Keratinocyte (primary cell): Measurements from ENCODE around the gene RNU7-1.

Source experiments
- EZH2 ChIP-seq: IDR thresholded peaks from one replicate; pipeline ENCODE4 v1.6.1; 2012; ENCODE audit warnings: inconsistent platforms, mild to moderate bottlenecking, low read length, moderate library complexity
- TF ChIP-seq, protein P1 (sequence below), 3 experiments: IDR thresholded peaks in 1 of 3; conservative IDR thresholded peaks in 1 of 3; optimal IDR thresholded peaks in 1 of 3; 2 replicates in 2 of 3; 3 replicates in 1 of 3; pipeline versions ENCODE3 to v1.5.1; 2011; ENCODE audit warnings: low read length in 3 of 3, mild to moderate bottlenecking in 3 of 3, moderate library complexity in 2 of 3, control low read depth in 1 of 3, inconsistent platforms in 1 of 3; ENCODE audit not compliant: insufficient read depth in 2 of 3; ENCODE audit errors: extremely low read depth in 1 of 3

DNA sequence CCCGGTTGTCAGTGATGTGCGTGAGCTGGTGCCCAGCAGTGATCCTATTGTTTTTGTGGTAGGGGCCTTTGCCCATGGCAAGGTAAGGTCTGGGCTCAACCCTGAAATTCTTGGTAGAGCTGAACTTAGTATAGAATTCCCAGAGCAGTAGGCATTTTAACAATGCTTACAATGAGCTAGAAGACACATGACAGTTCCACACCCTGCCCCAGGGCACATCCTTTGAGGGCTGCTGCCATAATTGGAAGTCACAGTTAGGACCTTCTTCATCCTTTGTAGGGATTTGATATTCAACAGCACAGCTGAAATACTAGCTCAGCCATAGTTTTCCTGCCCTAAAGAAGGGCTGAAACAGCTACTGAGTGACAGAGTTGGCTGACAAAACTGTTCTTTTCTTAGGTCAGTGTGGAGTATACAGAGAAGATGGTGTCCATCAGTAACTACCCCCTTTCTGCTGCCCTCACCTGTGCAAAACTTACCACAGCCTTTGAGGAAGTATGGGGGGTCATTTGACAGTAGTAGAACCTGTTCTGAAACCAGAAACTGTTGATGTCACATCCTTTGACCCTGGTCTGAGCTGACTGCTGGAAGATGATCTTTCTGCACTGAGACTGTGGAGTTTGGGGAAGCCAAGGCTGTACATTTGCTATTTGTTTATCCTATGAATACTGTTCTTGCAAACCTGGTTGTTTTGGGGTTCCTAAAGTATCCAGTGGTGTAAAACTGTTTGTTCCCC is 31.8 kb downstream of the RNU7-1 start:
- TF ChIP-seq, protein P1, sequence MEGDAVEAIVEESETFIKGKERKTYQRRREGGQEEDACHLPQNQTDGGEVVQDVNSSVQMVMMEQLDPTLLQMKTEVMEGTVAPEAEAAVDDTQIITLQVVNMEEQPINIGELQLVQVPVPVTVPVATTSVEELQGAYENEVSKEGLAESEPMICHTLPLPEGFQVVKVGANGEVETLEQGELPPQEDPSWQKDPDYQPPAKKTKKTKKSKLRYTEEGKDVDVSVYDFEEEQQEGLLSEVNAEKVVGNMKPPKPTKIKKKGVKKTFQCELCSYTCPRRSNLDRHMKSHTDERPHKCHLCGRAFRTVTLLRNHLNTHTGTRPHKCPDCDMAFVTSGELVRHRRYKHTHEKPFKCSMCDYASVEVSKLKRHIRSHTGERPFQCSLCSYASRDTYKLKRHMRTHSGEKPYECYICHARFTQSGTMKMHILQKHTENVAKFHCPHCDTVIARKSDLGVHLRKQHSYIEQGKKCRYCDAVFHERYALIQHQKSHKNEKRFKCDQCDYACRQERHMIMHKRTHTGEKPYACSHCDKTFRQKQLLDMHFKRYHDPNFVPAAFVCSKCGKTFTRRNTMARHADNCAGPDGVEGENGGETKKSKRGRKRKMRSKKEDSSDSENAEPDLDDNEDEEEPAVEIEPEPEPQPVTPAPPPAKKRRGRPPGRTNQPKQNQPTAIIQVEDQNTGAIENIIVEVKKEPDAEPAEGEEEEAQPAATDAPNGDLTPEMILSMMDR (optimal IDR thresholded peaks at IDR 0.05 in 1 of 3, IDR thresholded peaks at IDR 0.05 in 1 of 3, conservative IDR thresholded peaks at IDR 0.05 in 1 of 3; ENCODE audit: extremely low read depth in 1 of 3, insufficient read depth in 2 of 3, low read length in 3 of 3), result no peak
- TF ChIP-seq EZH2, result no peak
